Midbrain (tissue), 1 donor: ENCODE data around the gene PGGHG.
"Not testable (repeated sequence)": the region's sequence is repeated elsewhere in the genome, so short reads cannot be mapped to it uniquely, and the experiment has no call there.

Experiments used
- DNase-seq: peaks from one replicate; lab custom pipeline; 2025; lab: John Stamatoyannopoulos, UW

Gene PGGHG

GRCh38 chr11:285021-285893 lies 3.7 kb upstream of the PGGHG start:
- no peak for DNase-seq

GRCh38 chr11:285894-286220 lies 3.1 kb upstream of the PGGHG start:
- no peak for DNase-seq

GRCh38 chr11:286977-287820 lies 1.7 kb upstream of the PGGHG start:
- DNase-seq, result not testable (repeated sequence)

GRCh38 chr11:287821-288477 lies 977 bp upstream of the PGGHG start:
- no peak for DNase-seq

GRCh38 chr11:289398-289711 lies 429 bp downstream of the PGGHG start:
- no peak for DNase-seq

GRCh38 chr11:289712-290620 lies 1.0 kb downstream of the PGGHG start:
- DNase-seq, result no peak

GRCh38 chr11:290621-291231 lies 1.8 kb downstream of the PGGHG start:
- no peak for DNase-seq

GRCh38 chr11:291281-292210 lies 2.6 kb downstream of the PGGHG start:
- DNase-seq, result no peak

GRCh38 chr11:292211-293121 lies 3.5 kb downstream of the PGGHG start:
- no peak for DNase-seq

- DNase-seq, result no peak
These were observed 4.4 kb downstream of the PGGHG start for GRCh38 chr11:293271-293851.

- DNase-seq, result no peak
These were observed 5.1 kb downstream of the PGGHG start for GRCh38 chr11:293852-294661.

- no peak for DNase-seq
These were observed 5.9 kb downstream of the PGGHG start for GRCh38 chr11:294780-295179.

- no peak for DNase-seq
These were observed 6.6 kb downstream of the PGGHG start for GRCh38 chr11:295351-296170.

GRCh38 chr11:296171-297050 lies 7.5 kb downstream of the PGGHG start:
- no peak for DNase-seq

GRCh38 chr11:297051-297585 lies 8.2 kb downstream of the PGGHG start:
- no peak for DNase-seq
